Natural killer cell (primary cell): ENCODE measurements around the gene MOSPD2. TPM values are rescaled to one million over a fixed set of nuclear protein-coding genes. Genes with fewer than 3 reads are reported as not detected.

Source experiments
- ATAC-seq, 3 donors: fragments of 150-1000 bp in 2 of 3; fragments of 200-7000 bp in 1 of 3; cut with Tn5 transposase; 1 replicate in 1 of 3; 2 replicates in 2 of 3; pipeline ENCODE4 v1.10.0; 2021; ENCODE audit warnings: mild to moderate bottlenecking in 2 of 3, moderate library complexity in 2 of 3
- DNase-seq, 2 donors: peaks; one replicate each; pipeline versions ENCODE4 v3.0.0 to v3.0.0-alpha.2; 2013 to 2021; ENCODE audit warnings: mixed read lengths in 1 of 2
- H3K27ac ChIP-seq: one replicate; pipeline ENCODE4 v1.5.1; 2013; ENCODE audit warnings: mild to moderate bottlenecking, low read length
- H3K27me3 ChIP-seq: one replicate; pipeline ENCODE4 v1.6.1; 2013; ENCODE audit warnings: low read length; ENCODE audit not compliant: control insufficient read depth, insufficient read depth
- H3K36me3 ChIP-seq: one replicate; pipeline ENCODE4 v1.6.1; 2013; ENCODE audit warnings: low read length; ENCODE audit not compliant: control insufficient read depth, insufficient read depth
- H3K4me1 ChIP-seq: one replicate; pipeline ENCODE4 v1.6.1; 2013; ENCODE audit warnings: low read length; ENCODE audit not compliant: control insufficient read depth, insufficient read depth
- H3K4me3 ChIP-seq: one replicate; pipeline ENCODE4 v1.5.1; 2013; ENCODE audit warnings: low read length
- H3K9me3 ChIP-seq: one replicate; pipeline ENCODE4 v1.6.1; 2013; ENCODE audit warnings: low read length; ENCODE audit not compliant: control insufficient read depth, insufficient read depth
- H3K27ac Mint-ChIP-seq, 2 donors: one replicate each; pipeline ENCODE4 v1.8.0; 2022; ENCODE audit warnings: mild to moderate bottlenecking in 2 of 2, mixed read lengths in 2 of 2, moderate library complexity in 1 of 2
- H3K27me3 Mint-ChIP-seq, 2 donors: one replicate each; pipeline ENCODE4 v1.8.0; 2022; ENCODE audit warnings: low read depth in 2 of 2, mixed read lengths in 2 of 2
- H3K36me3 Mint-ChIP-seq: one replicate; pipeline ENCODE4 v1.8.0; 2022; ENCODE audit warnings: mixed read lengths
- H3K4me1 Mint-ChIP-seq, 2 donors: one replicate each; pipeline ENCODE4 v1.8.0; 2022; ENCODE audit warnings: mixed read lengths in 2 of 2
- H3K4me3 Mint-ChIP-seq: one replicate; pipeline ENCODE4 v1.8.0; 2022; ENCODE audit warnings: mild to moderate bottlenecking, moderate library complexity, mixed read lengths
- H3K9me3 Mint-ChIP-seq, 2 donors: one replicate each; pipeline ENCODE4 v1.8.0; 2022; ENCODE audit warnings: mixed read lengths in 2 of 2
- WGBS: methylation state at CpG from one replicate; pipeline ENCODE4 v1.1.7; 2013; ENCODE audit warnings: missing lambda C conversion rate; ENCODE audit not compliant: insufficient coverage; 5-methylcytosine and 5-hydroxymethylcytosine counted together
- intact Hi-C: fragments of 100-400 bp; cut with micrococcal nuclease; formaldehyde crosslinking; loops from one replicate; pipeline ENCODE4 v1.14.2; 2022
- total RNA-seq, 4 donors: library from RNA; stranded (reverse); fragments of 120-200 nt in 1 of 4; gene quantifications; one replicate each; pipeline versions ENCODE4 v1.2.3 to v1.2.4, GENCODE V29; 2013 to 2022
- TF ChIP-seq, protein P1 (sequence below): fragments of 200-600 bp; IDR thresholded peaks from one replicate; pipeline ENCODE4 v1.8.0; 2022; ENCODE audit warnings: antibody characterized with exemption

MOSPD2 gene
- total RNA-seq, 3 donors from 2014 or later (not counting 1 experiment from before 2014, with no cell fraction given): 10.5 to 18.0 (median 11.2) TPM

DNA sequence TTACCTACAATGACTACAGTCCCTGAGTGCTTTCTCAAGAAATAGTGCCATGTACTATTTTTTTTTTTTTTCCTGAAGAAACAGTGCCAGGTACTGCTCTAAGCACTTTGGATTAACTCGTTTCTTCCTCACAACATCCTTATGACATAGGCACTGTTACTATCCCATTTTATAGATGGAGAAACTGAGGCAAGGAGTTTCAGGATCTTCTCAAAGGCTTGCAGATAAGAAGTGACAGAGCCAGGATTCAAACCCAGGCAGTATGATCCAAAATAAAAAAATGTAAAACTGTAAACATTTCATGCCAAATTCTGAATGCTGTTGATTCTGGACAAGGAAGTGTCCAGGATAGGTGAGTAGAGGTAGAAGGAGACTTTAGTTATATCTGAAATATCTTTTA is 1.5 kb upstream of the MOSPD2 start:
- peaks cover 6% of the 10 kb centered on the region for H3K4me1 ChIP-seq
- DNase-seq: no peak
- Mint-ChIP-seq H3K27ac (no peak overlapping the region), H3K36me3 (peaks cover 8% of the 10 kb centered on the region), H3K9me3 (no peaks in the 10 kb centered on the region), H3K27me3 (no peaks in the 10 kb centered on the region), H3K4me1 (peaks cover 4 to 8% of the 10 kb centered on the region in 2 donors), H3K4me3 (peak overlapping the region; percentile 60)
- ATAC-seq: no peak
- TF ChIP-seq, protein P1, sequence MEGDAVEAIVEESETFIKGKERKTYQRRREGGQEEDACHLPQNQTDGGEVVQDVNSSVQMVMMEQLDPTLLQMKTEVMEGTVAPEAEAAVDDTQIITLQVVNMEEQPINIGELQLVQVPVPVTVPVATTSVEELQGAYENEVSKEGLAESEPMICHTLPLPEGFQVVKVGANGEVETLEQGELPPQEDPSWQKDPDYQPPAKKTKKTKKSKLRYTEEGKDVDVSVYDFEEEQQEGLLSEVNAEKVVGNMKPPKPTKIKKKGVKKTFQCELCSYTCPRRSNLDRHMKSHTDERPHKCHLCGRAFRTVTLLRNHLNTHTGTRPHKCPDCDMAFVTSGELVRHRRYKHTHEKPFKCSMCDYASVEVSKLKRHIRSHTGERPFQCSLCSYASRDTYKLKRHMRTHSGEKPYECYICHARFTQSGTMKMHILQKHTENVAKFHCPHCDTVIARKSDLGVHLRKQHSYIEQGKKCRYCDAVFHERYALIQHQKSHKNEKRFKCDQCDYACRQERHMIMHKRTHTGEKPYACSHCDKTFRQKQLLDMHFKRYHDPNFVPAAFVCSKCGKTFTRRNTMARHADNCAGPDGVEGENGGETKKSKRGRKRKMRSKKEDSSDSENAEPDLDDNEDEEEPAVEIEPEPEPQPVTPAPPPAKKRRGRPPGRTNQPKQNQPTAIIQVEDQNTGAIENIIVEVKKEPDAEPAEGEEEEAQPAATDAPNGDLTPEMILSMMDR: no peak
- intact Hi-C loops: loop anchor here (10.0 kb wide), 2 partner anchors 803 to 983 kb away; partner anchors contain the start of gene AP1S2
- H3K9me3 ChIP-seq: no peaks in the 10 kb centered on the region
- no peak overlapping the region for H3K4me3 ChIP-seq
- H3K27me3 ChIP-seq: no peaks in the 10 kb centered on the region
- no CpG with 5 or more reads among the region's 1 CpG for WGBS
- no peak overlapping the region for H3K27ac ChIP-seq
- H3K36me3 ChIP-seq: no peaks in the 10 kb centered on the region

DNA sequence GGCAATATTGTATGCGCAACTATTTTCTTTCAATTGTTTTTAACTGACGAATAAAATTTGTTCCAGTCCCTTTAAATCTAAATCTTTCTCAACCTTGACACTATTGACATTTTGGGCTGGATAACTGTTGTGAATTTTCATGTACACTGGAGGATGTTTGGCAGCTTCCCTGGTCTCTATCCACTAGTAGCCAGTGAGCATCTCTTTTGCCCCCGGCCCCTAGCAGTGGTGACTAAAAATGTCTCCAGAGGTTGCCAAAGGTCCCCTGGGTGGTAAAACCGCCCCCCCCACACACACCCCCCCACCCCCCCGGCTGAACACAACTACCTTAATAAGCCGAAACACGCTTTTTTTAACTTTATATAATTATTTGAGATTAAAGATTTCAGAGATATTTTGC is 866 bp upstream of the MOSPD2 start:
- Histone ChIP-seq H3K36me3 (no peaks in the 10 kb centered on the region), H3K4me1 (peaks cover 6% of the 10 kb centered on the region), H3K9me3 (no peaks in the 10 kb centered on the region), H3K4me3 (peak overlapping the region; percentile 76), H3K27me3 (no peaks in the 10 kb centered on the region), H3K27ac (peak overlapping the region; percentile 82)
- WGBS: no CpG with 5 or more reads among the region's 7 CpGs
- Mint-ChIP-seq H3K27ac (peak overlapping the region; percentile 90 to 91), H3K4me3 (peak overlapping the region; percentile 92), H3K4me1 (peaks cover 4 to 8% of the 10 kb centered on the region in 2 donors), H3K9me3 (no peaks in the 10 kb centered on the region), H3K36me3 (peaks cover 2% of the 10 kb centered on the region), H3K27me3 (no peaks in the 10 kb centered on the region)
- no peak for ATAC-seq
- TF ChIP-seq, protein P1: no peak
- DNase-seq: peak in 1 of 2 donors; percentile 3
- intact Hi-C loops: loop anchor here (10.0 kb wide), 2 partner anchors 802 to 982 kb away; partner anchors contain the start of gene AP1S2

DNA sequence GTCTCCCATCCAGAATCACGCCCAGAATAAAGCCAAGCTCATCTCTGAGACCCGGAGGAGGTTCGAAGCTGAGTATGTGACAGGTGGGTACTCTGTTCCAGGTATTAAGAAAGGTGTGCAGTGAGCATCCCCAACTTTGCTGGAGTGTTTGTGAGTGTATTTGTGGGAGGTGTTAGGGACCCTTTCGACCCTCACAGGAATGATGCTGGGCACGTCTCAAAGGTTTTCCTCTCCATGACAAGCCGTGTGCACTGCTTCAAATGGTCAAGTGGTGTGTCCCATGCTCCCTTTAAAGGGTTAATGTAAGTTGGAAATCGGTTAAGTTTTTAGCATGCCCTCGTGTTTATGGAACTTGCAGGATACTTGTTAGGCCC is 442 bp downstream of the MOSPD2 start:
- ATAC-seq (no peak), DNase-seq (no peak)
- no peaks in the 10 kb centered on the region for H3K36me3 ChIP-seq
- peak overlapping the region; percentile 90 to 91 for H3K27ac Mint-ChIP-seq
- TF ChIP-seq, protein P1: no peak
- no peaks in the 10 kb centered on the region for H3K36me3 Mint-ChIP-seq
- peaks cover 6% of the 10 kb centered on the region for H3K4me1 ChIP-seq
- peaks cover 4 to 8% of the 10 kb centered on the region in 2 donors for H3K4me1 Mint-ChIP-seq
- peak overlapping the region; percentile 92 for H3K4me3 Mint-ChIP-seq
- H3K9me3 Mint-ChIP-seq: no peaks in the 10 kb centered on the region
- H3K9me3 ChIP-seq: no peaks in the 10 kb centered on the region
- H3K27me3 Mint-ChIP-seq: no peaks in the 10 kb centered on the region
- H3K27me3 ChIP-seq: no peaks in the 10 kb centered on the region
- peak overlapping the region; percentile 82 for H3K27ac ChIP-seq
- H3K4me3 ChIP-seq: peak overlapping the region; percentile 71
- 2% methylated on average over 8 of the region's 8 CpGs for WGBS
- intact Hi-C loops: loop anchor here (10.0 kb wide), 2 partner anchors 801 to 981 kb away; partner anchors contain the start of gene AP1S2

DNA sequence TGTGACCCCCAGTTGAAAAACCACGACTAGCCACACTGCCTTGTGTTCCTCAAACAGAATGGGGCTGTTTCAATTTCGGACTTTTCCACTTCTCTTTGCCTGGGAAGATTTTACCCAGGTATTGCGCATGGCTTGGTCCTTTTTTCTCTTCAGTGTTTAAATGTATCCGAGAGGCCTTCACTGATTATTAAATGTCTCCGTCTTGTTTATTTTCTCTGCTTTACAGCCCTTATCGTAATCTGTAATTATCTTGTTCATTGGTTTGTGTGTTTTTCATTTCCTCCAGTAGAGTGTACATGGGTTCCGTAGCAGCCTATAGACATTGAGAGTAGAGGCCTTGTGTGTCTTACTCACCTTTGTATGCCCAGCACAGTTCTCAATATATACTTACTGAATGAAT is 2.4 kb downstream of the MOSPD2 start:
- Histone ChIP-seq H3K27me3 (no peaks in the 10 kb centered on the region), H3K27ac (no peak overlapping the region), H3K9me3 (no peaks in the 10 kb centered on the region), H3K36me3 (no peaks in the 10 kb centered on the region), H3K4me3 (no peak overlapping the region), H3K4me1 (peaks cover 6% of the 10 kb centered on the region)
- DNase-seq (no peak), ATAC-seq (no peak)
- Mint-ChIP-seq H3K4me1 (peaks cover 4 to 8% of the 10 kb centered on the region in 2 donors), H3K4me3 (no peak overlapping the region), H3K36me3 (no peaks in the 10 kb centered on the region), H3K27me3 (no peaks in the 10 kb centered on the region), H3K9me3 (no peaks in the 10 kb centered on the region), H3K27ac (peak overlapping the region; percentile 65 to 90)
- WGBS: 84% methylated on average over 4 of the region's 7 CpGs
- TF ChIP-seq, protein P1: no peak
- intact Hi-C loops: loop anchor here (10.0 kb wide), 2 partner anchors 799 to 979 kb away; partner anchors contain the start of gene AP1S2
